ENCODE results near the gene TAS2R20. TPM values are rescaled to one million over a fixed set of nuclear protein-coding genes. Genes with fewer than 3 reads are reported as not detected.

The TAS2R20 gene
- total and polyA plus RNA-seq, 2 of the 8 experiments (the other 6 are each of a cell fraction or from before 2014, with no cell fraction given), result 0.57 to 0.71 TPM

DNA sequence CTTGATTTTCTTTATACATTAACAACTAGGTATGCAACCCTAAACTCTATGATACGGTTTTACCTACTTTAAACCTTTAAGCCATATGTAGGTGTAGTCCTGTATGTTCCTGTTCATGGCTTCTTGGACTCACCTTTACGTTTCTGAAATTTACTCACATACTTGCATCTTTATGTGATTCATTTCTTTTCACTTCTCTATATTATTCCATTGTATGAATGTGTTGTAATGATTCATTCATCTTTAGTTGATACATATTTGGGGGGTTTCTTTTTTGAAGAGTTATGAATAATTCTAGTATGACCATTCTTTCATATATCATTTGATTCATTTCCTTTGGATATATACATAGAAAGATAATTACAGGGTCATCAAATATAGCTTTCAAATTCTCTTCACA is 9.0 kb downstream of the TAS2R20 start (continued):
- TF ChIP-seq ASH2L (IDR thresholded peaks at IDR 0.05; ENCODE audit: low read length) (no peak), SP2 (IDR thresholded peaks at IDR 0.05; ENCODE audit: low read length) (no peak)

Data from H1 (cell line).